BLaER1 (cell line): Measurements from ENCODE around the gene DGCR8.

Experiments
- H3K27ac ChIP-seq: shearing (Covaris generic); formaldehyde crosslinking; 2 replicates; pipeline ENCODE4 v1.8.1; 2022
- H3K27me3 ChIP-seq: shearing (Covaris generic); formaldehyde crosslinking; 2 replicates; pipeline ENCODE4 v1.8.1; 2022
- H3K36me3 ChIP-seq: shearing (Covaris generic); formaldehyde crosslinking; 2 replicates; pipeline ENCODE4 v1.8.1; 2022
- H3K4me1 ChIP-seq: shearing (Covaris generic); formaldehyde crosslinking; 2 replicates; pipeline ENCODE4 v1.8.1; 2022
- H3K4me2 ChIP-seq: shearing (Covaris generic); formaldehyde crosslinking; 2 replicates; pipeline ENCODE4 v1.8.1; 2022
- H3K4me3 ChIP-seq: shearing (Covaris generic); formaldehyde crosslinking; 2 replicates; pipeline ENCODE4 v1.8.1; 2022
- H3K9ac ChIP-seq: shearing (Covaris generic); formaldehyde crosslinking; 2 replicates; pipeline ENCODE4 v1.8.1; 2022
- H3K9me3 ChIP-seq: shearing (Covaris generic); formaldehyde crosslinking; 2 replicates; pipeline ENCODE4 v1.8.1; 2022
- H4K20me1 ChIP-seq: shearing (Covaris generic); formaldehyde crosslinking; 2 replicates; pipeline ENCODE4 v1.8.1; 2022
- Cebpa-rat ChIP-seq: shearing (Covaris generic); IDR thresholded peaks from 2 replicates; pipeline ENCODE4 v1.8.1; 2022

DGCR8 gene

DNA sequence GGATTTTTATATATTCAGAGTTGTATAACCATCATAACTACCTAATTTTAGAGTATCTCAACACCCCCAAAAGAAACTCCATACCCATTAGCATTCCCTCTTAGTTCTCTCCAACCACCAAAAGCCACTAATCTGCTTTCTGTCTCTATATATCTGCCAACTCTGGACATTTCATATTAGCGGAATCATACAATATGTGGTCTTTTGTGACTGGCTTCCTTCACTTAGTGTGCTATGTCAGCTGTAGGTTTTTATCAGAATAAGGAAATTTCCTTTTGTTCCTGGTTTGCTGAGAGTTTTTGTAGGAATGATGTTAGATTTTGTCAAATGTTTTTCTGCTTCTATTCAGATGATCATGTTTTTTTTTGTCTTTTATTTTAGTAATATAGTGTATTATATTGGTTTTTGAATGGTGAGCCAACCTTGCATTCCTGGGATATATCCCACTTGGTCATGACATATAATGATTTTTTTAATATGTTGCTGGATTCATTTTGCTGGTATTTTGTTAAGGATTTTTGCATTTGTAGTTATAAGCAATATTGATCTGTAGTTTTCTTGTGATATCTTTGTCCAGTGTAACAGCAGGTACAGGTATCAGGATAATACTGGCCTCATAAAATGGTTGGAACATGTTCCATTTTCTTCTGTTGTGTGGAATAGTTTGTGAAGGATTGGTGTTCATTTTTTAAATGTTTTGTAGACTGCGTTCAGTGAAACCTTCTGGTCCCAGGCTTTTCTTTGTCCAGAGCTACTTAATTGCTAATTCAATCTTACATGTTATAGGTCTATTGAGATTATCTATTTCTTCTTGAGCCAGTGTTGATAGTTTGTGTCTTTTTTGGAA is 16.8 kb downstream of the DGCR8 start:
- peaks cover 100% of the 10 kb centered on the region for H3K36me3 ChIP-seq
- TF ChIP-seq Cebpa-rat = no peak

DNA sequence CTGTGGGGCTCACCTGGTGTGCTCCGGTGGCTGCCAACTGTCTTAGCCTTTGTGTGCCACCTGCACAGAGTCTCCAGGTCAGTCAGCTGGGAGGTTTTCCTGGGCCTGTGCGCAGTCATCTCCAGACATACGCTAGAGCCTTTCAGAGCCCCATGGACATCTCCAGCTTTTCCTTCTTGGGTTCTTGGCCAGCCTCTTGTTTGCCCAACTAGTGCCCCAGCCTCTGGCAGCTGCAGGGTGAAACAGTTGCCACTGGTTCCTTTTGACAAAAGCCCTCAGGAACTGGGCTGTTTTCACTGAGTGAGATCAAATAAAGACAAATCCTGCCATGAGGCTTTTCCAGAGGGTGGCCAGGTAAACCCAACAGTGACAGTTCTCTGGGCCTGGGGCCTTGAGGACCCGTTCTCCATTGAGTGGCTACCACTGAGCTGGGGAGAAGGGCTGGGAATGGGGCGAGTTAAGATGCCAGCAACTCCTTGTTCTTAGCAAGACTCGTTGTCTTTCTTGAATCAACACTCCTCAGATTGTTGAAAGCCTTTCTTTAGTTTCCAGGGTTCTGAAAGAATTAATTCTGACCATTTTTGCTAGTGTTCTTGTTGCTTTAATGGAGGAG is 19.2 kb downstream of the DGCR8 start:
- TF ChIP-seq Cebpa-rat = no peak
- H3K4me2 ChIP-seq = no peak overlapping the region
- no peaks in the 10 kb centered on the region for H3K9me3 ChIP-seq
- no peaks in the 10 kb centered on the region for H3K4me1 ChIP-seq
- H3K36me3 ChIP-seq = peaks cover 100% of the 10 kb centered on the region
- H3K27me3 ChIP-seq = no peaks in the 10 kb centered on the region
- peaks cover 79% of the 10 kb centered on the region for H4K20me1 ChIP-seq
- no peak overlapping the region for H3K9ac ChIP-seq
- H3K27ac ChIP-seq = no peak overlapping the region
- H3K4me3 ChIP-seq = no peak overlapping the region

More for the DNA sequence above, 16.8 kb downstream of the DGCR8 start:
- Histone ChIP-seq H3K9ac (no peak overlapping the region), H4K20me1 (peaks cover 75% of the 10 kb centered on the region), H3K27ac (no peak overlapping the region), H3K4me2 (no peak overlapping the region), H3K27me3 (no peaks in the 10 kb centered on the region), H3K9me3 (no peaks in the 10 kb centered on the region), H3K4me1 (no peaks in the 10 kb centered on the region), H3K4me3 (no peak overlapping the region)

DNA sequence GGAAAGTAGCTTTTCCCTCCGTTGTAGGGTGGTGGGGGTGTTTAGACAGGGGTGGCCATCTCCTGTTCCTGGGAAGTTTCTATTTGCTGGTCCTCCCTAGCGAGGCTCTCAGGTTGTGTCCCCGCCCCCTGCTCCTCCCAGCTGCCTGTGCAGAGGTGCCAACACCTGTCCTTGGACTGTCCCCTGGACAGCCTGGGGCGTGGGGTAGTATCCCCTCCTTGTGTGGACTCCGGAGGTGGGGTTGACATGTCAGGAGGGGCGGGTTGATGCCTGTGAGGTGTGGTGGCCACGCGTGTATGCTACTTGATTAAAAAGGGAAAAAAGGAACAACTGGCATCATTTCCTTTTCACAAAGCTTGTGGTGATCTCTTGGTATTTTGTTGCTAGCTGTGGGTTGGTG is 21.6 kb downstream of the DGCR8 start:
- Histone ChIP-seq H3K4me2 (no peak overlapping the region), H4K20me1 (peaks cover 86% of the 10 kb centered on the region), H3K36me3 (peaks cover 100% of the 10 kb centered on the region), H3K9ac (no peak overlapping the region), H3K9me3 (no peaks in the 10 kb centered on the region), H3K27me3 (no peaks in the 10 kb centered on the region), H3K4me1 (no peaks in the 10 kb centered on the region), H3K4me3 (no peak overlapping the region), H3K27ac (no peak overlapping the region)
- TF ChIP-seq Cebpa-rat = no peak

DNA sequence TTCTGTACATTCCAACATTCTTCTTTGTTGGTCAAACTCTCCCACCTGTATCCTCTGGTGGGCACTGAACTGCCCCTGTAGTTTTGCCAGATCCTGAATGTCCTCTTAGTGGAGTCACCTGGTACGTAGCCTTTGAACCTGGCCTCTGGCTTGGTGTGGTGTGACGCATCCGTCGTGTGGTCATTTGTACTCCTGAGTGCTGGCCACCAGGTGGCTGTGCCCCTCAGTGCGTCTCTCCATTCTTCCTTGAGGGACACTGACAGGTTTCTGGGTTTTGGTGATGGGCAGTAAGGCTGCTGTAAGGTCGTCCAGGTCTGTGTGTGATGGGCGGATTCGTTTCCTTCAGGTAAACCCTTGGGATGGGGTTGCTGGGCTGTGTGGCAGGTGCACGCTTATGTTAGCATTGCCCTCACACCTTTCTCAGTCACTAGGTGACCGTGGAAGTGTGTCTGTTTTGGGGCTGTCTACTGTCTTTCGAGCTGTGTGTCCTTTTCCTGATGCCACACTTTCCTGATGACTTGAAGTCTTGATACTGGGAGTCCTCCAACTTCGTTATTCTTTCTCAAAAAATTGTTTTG is 22.3 kb downstream of the DGCR8 start:
- H3K27me3 ChIP-seq = no peaks in the 10 kb centered on the region
- H3K27ac ChIP-seq = no peak overlapping the region
- peaks cover 100% of the 10 kb centered on the region for H3K36me3 ChIP-seq
- H3K4me3 ChIP-seq = no peak overlapping the region
- H3K4me2 ChIP-seq = no peak overlapping the region
- no peak for TF ChIP-seq Cebpa-rat
- H4K20me1 ChIP-seq = peaks cover 87% of the 10 kb centered on the region
- H3K9me3 ChIP-seq = no peaks in the 10 kb centered on the region
- H3K4me1 ChIP-seq = no peaks in the 10 kb centered on the region
- H3K9ac ChIP-seq = no peak overlapping the region

DNA sequence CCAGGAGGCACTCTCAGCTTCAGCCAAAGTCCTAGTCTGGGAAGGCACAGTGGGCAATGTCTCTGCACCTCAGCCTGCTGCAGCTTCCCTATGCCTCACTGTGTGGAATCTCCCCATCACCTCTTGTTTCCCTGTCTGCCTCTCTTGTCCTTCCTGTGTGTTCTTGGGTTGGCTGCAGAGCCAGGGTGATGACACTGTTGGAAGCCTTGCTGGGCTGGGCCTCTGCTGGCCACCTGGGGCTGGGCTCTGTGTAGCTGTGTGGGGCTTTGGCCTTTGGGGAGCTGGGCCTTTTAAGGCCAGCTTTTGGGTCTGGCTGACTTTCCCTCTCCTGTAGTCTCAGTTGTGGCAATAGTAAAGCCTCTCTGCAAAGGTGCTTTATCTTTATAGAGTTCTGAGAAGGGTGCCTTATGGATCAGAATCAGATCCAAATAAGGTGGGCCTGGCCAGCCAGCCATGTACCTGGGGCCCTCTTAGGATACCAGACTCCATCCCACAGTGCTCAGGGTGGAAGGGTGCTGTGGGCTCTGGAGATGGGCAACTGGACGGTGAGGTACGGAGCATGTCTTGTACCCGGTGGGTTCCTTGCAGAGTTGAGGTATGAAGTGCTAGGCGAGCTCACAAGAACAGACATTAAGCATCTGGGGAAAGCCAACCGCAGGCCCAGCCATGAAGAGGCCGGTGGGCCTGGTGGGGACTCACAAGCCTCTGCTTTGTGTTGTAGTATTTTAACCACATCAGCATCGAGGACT is 25.6 kb downstream of the DGCR8 start:
- Histone ChIP-seq H3K9ac (0 out of 2 replicates have a peak overlapping the region, but pooled peaks have one; percentile 17), H3K4me3 (no peak overlapping the region), H3K36me3 (peaks cover 100% of the 10 kb centered on the region), H4K20me1 (peaks cover 92% of the 10 kb centered on the region), H3K4me2 (no peak overlapping the region), H3K27ac (no peak overlapping the region), H3K27me3 (no peaks in the 10 kb centered on the region), H3K9me3 (no peaks in the 10 kb centered on the region), H3K4me1 (no peaks in the 10 kb centered on the region)
- no peak for TF ChIP-seq Cebpa-rat

- Histone ChIP-seq H3K27me3 (no peaks in the 10 kb centered on the region), H3K4me2 (no peak overlapping the region), H3K27ac (no peak overlapping the region), H3K9ac (no peak overlapping the region), H3K4me1 (peaks cover 6% of the 10 kb centered on the region), H3K36me3 (peaks cover 100% of the 10 kb centered on the region), H3K4me3 (no peak overlapping the region), H4K20me1 (peaks cover 94% of the 10 kb centered on the region), H3K9me3 (no peaks in the 10 kb centered on the region)
- no peak for TF ChIP-seq Cebpa-rat
Observed at GRCh38 chr22:20106205-20106848, 26.3 kb downstream of the DGCR8 start.

- Histone ChIP-seq H3K27me3 (no peaks in the 10 kb centered on the region), H3K9ac (no peak overlapping the region), H3K9me3 (no peaks in the 10 kb centered on the region), H3K4me2 (no peak overlapping the region), H3K36me3 (peaks cover 99% of the 10 kb centered on the region), H3K27ac (no peak overlapping the region), H4K20me1 (peaks cover 92% of the 10 kb centered on the region), H3K4me1 (peaks cover 11% of the 10 kb centered on the region), H3K4me3 (no peak overlapping the region)
- TF ChIP-seq Cebpa-rat = no peak
Observed at GRCh38 chr22:20106849-20107237, 26.8 kb downstream of the DGCR8 start.

DNA sequence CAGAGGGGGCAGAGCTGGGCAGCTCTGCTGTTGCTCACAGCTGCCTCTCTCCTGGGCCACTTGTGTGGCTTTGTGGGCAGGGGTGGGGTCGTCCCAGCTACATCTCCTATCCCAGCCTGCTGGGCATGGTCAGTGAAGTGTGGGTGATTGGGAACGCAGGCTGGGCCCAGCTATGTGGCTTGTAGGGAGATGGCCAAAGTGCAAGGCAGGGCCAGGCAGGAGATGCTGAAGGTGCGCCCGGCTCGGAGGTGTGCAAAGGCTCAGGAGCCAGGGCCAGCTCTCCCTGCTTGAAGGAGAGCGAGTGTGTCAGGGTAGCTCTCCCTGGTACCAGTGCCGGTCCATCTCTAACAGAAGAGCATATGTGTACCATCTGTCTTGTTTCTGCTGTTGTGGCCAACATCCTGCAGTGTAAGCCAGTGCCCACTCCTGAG is 27.4 kb downstream of the DGCR8 start:
- H3K27me3 ChIP-seq = no peaks in the 10 kb centered on the region
- no peak overlapping the region for H3K4me3 ChIP-seq
- H3K9me3 ChIP-seq = no peaks in the 10 kb centered on the region
- no peak overlapping the region for H3K4me2 ChIP-seq
- peaks cover 92% of the 10 kb centered on the region for H4K20me1 ChIP-seq
- no peak for TF ChIP-seq Cebpa-rat
- no peak overlapping the region for H3K27ac ChIP-seq
- peaks cover 99% of the 10 kb centered on the region for H3K36me3 ChIP-seq
- no peak overlapping the region for H3K9ac ChIP-seq
- H3K4me1 ChIP-seq = peaks cover 17% of the 10 kb centered on the region
